ENCODE data around the gene ENTREP1.

DNA sequence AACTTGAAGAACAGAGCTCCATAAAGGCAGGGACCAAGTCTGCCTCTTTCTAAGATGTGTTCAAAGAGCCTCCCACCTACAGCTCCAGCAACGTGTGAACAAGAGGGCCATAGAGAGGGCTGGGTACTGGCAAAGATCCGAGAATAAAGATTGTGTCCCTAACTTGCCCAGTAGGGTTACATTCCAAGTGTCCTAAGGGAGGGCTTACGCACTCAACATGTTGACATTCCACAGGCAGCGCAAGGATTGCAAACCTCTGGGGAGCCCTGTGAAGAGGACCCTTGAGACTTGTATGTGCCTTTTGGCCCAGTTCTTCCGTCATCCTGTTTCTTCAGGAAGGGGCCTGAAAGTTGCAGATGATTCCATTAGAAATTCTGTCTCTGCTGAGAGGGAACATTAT is 48.2 kb upstream of the ENTREP1 start:
- TF ChIP-seq POLR2A (IDR thresholded peaks at IDR 0.05; ENCODE audit: low read depth, low read length): no peak
- no peak for TF ChIP-seq SPI1 (IDR thresholded peaks at IDR 0.05; ENCODE audit: low read depth, low read length)
- TF ChIP-seq POLR2AphosphoS5 (IDR thresholded peaks at IDR 0.05; ENCODE audit: low read depth, low read length): no peak
- no peak for TF ChIP-seq TAF1 (IDR thresholded peaks at IDR 0.05; ENCODE audit: low read depth, low read length)
- TF ChIP-seq PAX5 (IDR thresholded peaks at IDR 0.05; ENCODE audit: insufficient read depth, low read length, severe bottlenecking): no peak
